ENCODE results near the gene TRIO. TPM values are rescaled to one million over a fixed set of nuclear protein-coding genes. Genes with fewer than 3 reads are reported as not detected.
A peak's percentile ranks its signal among the peaks of the same experiment; 100 is the strongest.

The TRIO gene
- total RNA-seq, 1 experiment from 2014 or later = 211 TPM

DNA sequence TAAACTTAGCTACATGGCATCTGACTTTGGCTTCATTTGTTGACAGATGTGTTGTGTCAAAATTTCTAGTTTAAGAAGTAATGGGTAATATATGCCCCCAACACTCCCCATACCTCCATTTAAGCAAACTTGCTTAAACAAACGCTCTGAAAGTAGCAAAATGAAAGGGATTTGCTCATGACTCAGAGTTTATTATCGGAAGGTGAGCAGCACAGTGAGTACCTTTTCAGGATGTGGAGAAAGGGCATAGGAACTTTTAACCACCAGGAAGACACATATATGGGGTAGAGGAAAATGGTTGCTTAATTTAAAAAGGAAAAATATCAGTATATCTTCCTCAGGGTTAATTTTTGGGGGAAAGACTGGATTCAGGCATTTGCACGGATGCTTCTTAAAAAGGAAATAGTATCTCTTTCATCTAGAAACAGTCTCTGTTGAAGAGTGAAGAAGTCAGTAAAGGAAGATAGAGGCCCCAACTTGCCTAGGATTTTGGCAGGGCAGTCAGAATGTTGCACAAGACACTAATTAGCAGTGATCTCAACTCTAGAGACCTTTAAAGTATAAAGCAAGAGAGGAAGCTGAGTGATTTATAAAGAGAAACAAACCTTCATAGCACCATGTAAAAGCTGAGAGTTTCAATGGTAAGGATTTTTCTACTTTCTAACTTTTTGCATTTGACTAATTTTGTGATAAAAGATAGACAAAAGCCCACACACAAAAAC lies 155.1 kb downstream of the TRIO start:
- no TSS peak for BruUV-seq (replicated peaks)
- H2AFZ ChIP-seq (ENCODE audit: low read length) = no peak overlapping the region
- H3K27ac ChIP-seq (ENCODE audit: low read length) = peak overlapping the region; percentile 2; the same call in 1 of the 2 replicates
- no peaks in the 10 kb centered on the region for H3K27me3 ChIP-seq (ENCODE audit: low read length)
- TF ChIP-seq EZH2phosphoT487 (IDR thresholded peaks at IDR 0.05; ENCODE audit: borderline replicate concordance, low read length) (no peak), EZH2 (IDR thresholded peaks at IDR 0.05; ENCODE audit: low read length, unreplicated experiment) (no peak)
- TF ChIP-seq, protein P1, sequence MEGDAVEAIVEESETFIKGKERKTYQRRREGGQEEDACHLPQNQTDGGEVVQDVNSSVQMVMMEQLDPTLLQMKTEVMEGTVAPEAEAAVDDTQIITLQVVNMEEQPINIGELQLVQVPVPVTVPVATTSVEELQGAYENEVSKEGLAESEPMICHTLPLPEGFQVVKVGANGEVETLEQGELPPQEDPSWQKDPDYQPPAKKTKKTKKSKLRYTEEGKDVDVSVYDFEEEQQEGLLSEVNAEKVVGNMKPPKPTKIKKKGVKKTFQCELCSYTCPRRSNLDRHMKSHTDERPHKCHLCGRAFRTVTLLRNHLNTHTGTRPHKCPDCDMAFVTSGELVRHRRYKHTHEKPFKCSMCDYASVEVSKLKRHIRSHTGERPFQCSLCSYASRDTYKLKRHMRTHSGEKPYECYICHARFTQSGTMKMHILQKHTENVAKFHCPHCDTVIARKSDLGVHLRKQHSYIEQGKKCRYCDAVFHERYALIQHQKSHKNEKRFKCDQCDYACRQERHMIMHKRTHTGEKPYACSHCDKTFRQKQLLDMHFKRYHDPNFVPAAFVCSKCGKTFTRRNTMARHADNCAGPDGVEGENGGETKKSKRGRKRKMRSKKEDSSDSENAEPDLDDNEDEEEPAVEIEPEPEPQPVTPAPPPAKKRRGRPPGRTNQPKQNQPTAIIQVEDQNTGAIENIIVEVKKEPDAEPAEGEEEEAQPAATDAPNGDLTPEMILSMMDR (conservative IDR thresholded peaks at IDR 0.05; ENCODE audit: low read depth, low read length) = no peak
- DNase-seq (peak; percentile 51), ATAC-seq (peak; percentile 71)
- H3K9me2 ChIP-seq (replicated peaks; ENCODE audit: low read length) = no peaks in the 10 kb centered on the region
- H3F3A ChIP-seq (ENCODE audit: low read length, unreplicated experiment) = no peaks in the 10 kb centered on the region
- POLR2A ChIA-PET (ENCODE audit: unreplicated experiment) = no interaction called here
- CTCF ChIA-PET = no interaction called here
- H3K9ac ChIP-seq (ENCODE audit: low read length) = no peak overlapping the region
- intact Hi-C loops (cut with micrococcal nuclease) = no loop called here
- H3K4me2 ChIP-seq (ENCODE audit: low read length) = 0 out of 2 replicates have a peak overlapping the region, but pooled peaks have one; percentile 3
- no peak overlapping the region for H3K4me3 ChIP-seq (ENCODE audit: low read length)
- H3K36me3 ChIP-seq (ENCODE audit: low read depth, low read length) = peaks cover 63% of the 10 kb centered on the region
- peaks cover 11% of the 10 kb centered on the region; the same call in 1 of the 2 replicates for H3K4me1 ChIP-seq (ENCODE audit: insufficient read depth, low read length)
- H3K79me2 ChIP-seq (ENCODE audit: low read length) = peaks cover 70% of the 10 kb centered on the region
- no peaks in the 10 kb centered on the region for H3K9me3 ChIP-seq (ENCODE audit: low read length)
- no peaks in the 10 kb centered on the region for H4K20me1 ChIP-seq (ENCODE audit: low read length)

GRCh38 chr5:14299666-14300065 lies 156.5 kb downstream of the TRIO start:
- H3K79me2 ChIP-seq (ENCODE audit: low read length) = peaks cover 70% of the 10 kb centered on the region
- ChIA-PET CTCF (no interaction called here), POLR2A (ENCODE audit: unreplicated experiment) (no interaction called here)
- H4K20me1 ChIP-seq (ENCODE audit: low read length) = 0 out of 2 replicates have a peak, but pooled peaks cover 3% of the 10 kb centered on the region
- ATAC-seq (no peak), DNase-seq (no peak)
- no peak overlapping the region for H3K27ac ChIP-seq (ENCODE audit: low read length)
- H3K27me3 ChIP-seq (ENCODE audit: low read length) = no peaks in the 10 kb centered on the region
- BruUV-seq (replicated peaks) = no TSS peak
- H3F3A ChIP-seq (ENCODE audit: low read length, unreplicated experiment) = no peaks in the 10 kb centered on the region
- no peak overlapping the region for H3K9ac ChIP-seq (ENCODE audit: low read length)
- H3K9me2 ChIP-seq (replicated peaks; ENCODE audit: low read length) = no peaks in the 10 kb centered on the region
- no peak overlapping the region for H2AFZ ChIP-seq (ENCODE audit: low read length)
- peaks cover 64% of the 10 kb centered on the region for H3K36me3 ChIP-seq (ENCODE audit: low read depth, low read length)
- TF ChIP-seq EZH2phosphoT487 (IDR thresholded peaks at IDR 0.05; ENCODE audit: borderline replicate concordance, low read length) (no peak), EZH2 (IDR thresholded peaks at IDR 0.05; ENCODE audit: low read length, unreplicated experiment) (no peak)
- TF ChIP-seq, protein P1 (conservative IDR thresholded peaks at IDR 0.05; ENCODE audit: low read depth, low read length) = no peak
- no peaks in the 10 kb centered on the region for H3K9me3 ChIP-seq (ENCODE audit: low read length)
- intact Hi-C loops (cut with micrococcal nuclease) = no loop called here
- no peak overlapping the region for H3K4me2 ChIP-seq (ENCODE audit: low read length)
- H3K4me1 ChIP-seq (ENCODE audit: insufficient read depth, low read length) = peaks cover 11% of the 10 kb centered on the region; the same call in 1 of the 2 replicates
- H3K4me3 ChIP-seq (ENCODE audit: low read length) = no peak overlapping the region

DNA sequence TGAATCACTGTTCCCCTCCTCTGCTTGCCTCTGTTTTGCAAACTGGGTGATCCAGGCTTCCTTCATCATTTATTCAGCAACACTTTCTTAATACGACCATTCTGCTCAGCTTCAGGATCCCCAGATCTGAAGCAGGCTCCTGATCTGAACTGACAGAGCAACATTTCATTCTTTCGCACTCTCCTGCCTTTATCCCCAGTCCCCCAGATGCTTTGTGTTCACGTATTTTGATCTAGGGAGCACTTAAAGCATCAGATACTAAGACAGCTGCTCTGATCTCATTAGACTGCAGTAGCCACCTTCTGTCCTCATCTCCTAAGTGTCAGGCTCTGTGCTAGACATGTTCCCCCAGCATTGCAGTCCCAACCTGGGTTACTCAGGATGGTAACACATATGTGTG lies 158.0 kb downstream of the TRIO start:
- Histone ChIP-seq H3K4me2 (ENCODE audit: low read length) (no peak overlapping the region), H3F3A (ENCODE audit: low read length, unreplicated experiment) (no peaks in the 10 kb centered on the region), H3K9me3 (ENCODE audit: low read length) (no peaks in the 10 kb centered on the region), H3K27ac (ENCODE audit: low read length) (no peak overlapping the region), H2AFZ (ENCODE audit: low read length) (no peak overlapping the region), H3K4me1 (ENCODE audit: insufficient read depth, low read length) (peaks cover 11% of the 10 kb centered on the region; the same call in 1 of the 2 replicates), H3K9ac (ENCODE audit: low read length) (no peak overlapping the region), H3K4me3 (ENCODE audit: low read length) (no peak overlapping the region), H3K27me3 (ENCODE audit: low read length) (no peaks in the 10 kb centered on the region), H3K79me2 (ENCODE audit: low read length) (peaks cover 75% of the 10 kb centered on the region), H3K36me3 (ENCODE audit: low read depth, low read length) (peaks cover 70% of the 10 kb centered on the region), H3K9me2 (replicated peaks; ENCODE audit: low read length) (no peaks in the 10 kb centered on the region), H4K20me1 (ENCODE audit: low read length) (peaks cover 3% of the 10 kb centered on the region; the same call in 1 of the 2 replicates)
- no TSS peak for BruUV-seq (replicated peaks)
- ChIA-PET POLR2A (ENCODE audit: unreplicated experiment) (no interaction called here), CTCF (no interaction called here)
- ATAC-seq (no peak), DNase-seq (no peak)
- intact Hi-C loops (cut with micrococcal nuclease) = no loop called here
- TF ChIP-seq EZH2phosphoT487 (IDR thresholded peaks at IDR 0.05; ENCODE audit: borderline replicate concordance, low read length) = no peak
- TF ChIP-seq, protein P1 (conservative IDR thresholded peaks at IDR 0.05; ENCODE audit: low read depth, low read length) = no peak
- no peak for TF ChIP-seq EZH2 (IDR thresholded peaks at IDR 0.05; ENCODE audit: low read length, unreplicated experiment)
